Psoas muscle (tissue), 8 donors: ENCODE results near the gene GCM1. TPM values are rescaled to one million over a fixed set of nuclear protein-coding genes. Genes with fewer than 3 reads are reported as not detected.

Source experiments
- ATAC-seq, 4 donors: fragments of 200-7000 bp; cut with Tn5 transposase; one replicate each; pipeline ENCODE4 v1.9.1; 2020; ENCODE audit warnings: moderate library complexity in 3 of 4, mild to moderate bottlenecking in 2 of 4
- DNase-seq, 2 donors: peaks; one replicate each; pipeline ENCODE4 v3.0.0-alpha.2; 2020
- H3K27ac ChIP-seq: fragments of 200-600 bp; one replicate; pipeline ENCODE4 v1.8.0; 2022
- H3K27me3 ChIP-seq, 3 donors: fragments of 200-600 bp in 1 of 3; one replicate each; pipeline versions ENCODE4 v1.6.1 to v1.8.0; 2013 to 2022; ENCODE audit warnings: low read length in 2 of 3, mild to moderate bottlenecking in 2 of 3, moderate library complexity in 1 of 3; ENCODE audit not compliant: insufficient read depth in 3 of 3
- H3K36me3 ChIP-seq, 2 donors: fragments of 200-600 bp in 1 of 2; one replicate each; pipeline versions ENCODE4 v1.6.1 to v1.8.0; 2013 to 2022; ENCODE audit warnings: low read depth in 1 of 2, mild to moderate bottlenecking in 1 of 2, moderate library complexity in 1 of 2; ENCODE audit not compliant: insufficient read depth in 1 of 2
- H3K4me1 ChIP-seq: fragments of 200-600 bp; one replicate; pipeline ENCODE4 v1.8.0; 2022
- H3K4me3 ChIP-seq: fragments of 200-600 bp; one replicate; pipeline ENCODE4 v1.8.0; 2022; ENCODE audit warnings: mild to moderate bottlenecking
- H3K9me3 ChIP-seq: fragments of 200-600 bp; one replicate; pipeline ENCODE4 v1.8.0; 2022
- WGBS, 3 donors: extraction: QIAGEN DNeasy Blood & Tissue Kit; methylation state at CpG; one replicate each; pipeline versions ENCODE4 v1.1.6 to v1.1.7; 2013; 5-methylcytosine and 5-hydroxymethylcytosine counted together
- intact Hi-C, 2 donors: fragments of 100-400 bp; cut with DNase I; formaldehyde crosslinking; loops; one replicate each; pipeline versions ENCODE4 v1.11.0 to v1.14.2; 2022
- polyA plus RNA-seq, 3 donors: library from polyadenylated mRNA; stranded (reverse); fragments of 200-250 nt; gene quantifications; one replicate each; pipeline ENCODE4 v1.2.3, GENCODE V29; 2013
- total RNA-seq, 4 donors: library from RNA; stranded (reverse); fragmentation: NEBNext Ultra II Directional in 2 of 4; extraction: Animal tissue kit (Norgen Biotek cat#: 25700) in 2 of 4; gene quantifications; one replicate each; pipeline versions ENCODE4 v1.2.1 to v1.2.4, GENCODE V29; 2021 to 2023
- TF ChIP-seq, protein P1 (sequence below): fragments of 200-600 bp; IDR thresholded peaks from one replicate; pipeline ENCODE4 v1.8.0; 2022; ENCODE audit warnings: antibody characterized with exemption
- donor health status: healthy with polysubstance abuse.
- donor health status: DM: no; HTN: no; CAD: no; lungs with moderate emphysema.
- donor health status: Bipolar disorder and iron deficiency.
- donor health status: healthy.
- donor health status: DM: yes; HTN: yes; CAD: no.
- donor health status: DM: no; HTN: no; CAD: no.
- donor health status: DM: no; HTN: no; CAD: no.
- donor health status: DM: yes; HTN: yes; CAD: no.

The GCM1 gene
- total and polyA plus RNA-seq, 7 donors = not detected

DNA sequence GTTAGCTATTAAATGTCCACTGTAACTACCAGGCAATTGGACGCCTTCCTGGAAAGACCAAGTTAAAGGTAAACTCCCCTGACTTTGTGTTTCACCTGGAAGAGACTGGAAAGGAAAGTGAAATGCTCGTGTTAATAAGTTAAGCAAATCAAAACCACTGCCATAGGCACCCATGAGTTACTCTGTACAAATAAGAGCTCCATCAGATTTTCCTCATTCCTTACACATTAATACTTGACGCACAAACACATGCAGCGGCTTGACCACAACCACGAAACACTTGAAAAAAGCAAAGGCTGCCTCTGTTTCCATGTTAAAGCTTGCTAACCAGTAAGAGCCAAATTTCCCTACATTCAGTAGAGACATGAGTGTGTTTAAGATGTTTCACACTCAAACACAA, 19.8 kb downstream of the GCM1 start:
- TF ChIP-seq, protein P1, sequence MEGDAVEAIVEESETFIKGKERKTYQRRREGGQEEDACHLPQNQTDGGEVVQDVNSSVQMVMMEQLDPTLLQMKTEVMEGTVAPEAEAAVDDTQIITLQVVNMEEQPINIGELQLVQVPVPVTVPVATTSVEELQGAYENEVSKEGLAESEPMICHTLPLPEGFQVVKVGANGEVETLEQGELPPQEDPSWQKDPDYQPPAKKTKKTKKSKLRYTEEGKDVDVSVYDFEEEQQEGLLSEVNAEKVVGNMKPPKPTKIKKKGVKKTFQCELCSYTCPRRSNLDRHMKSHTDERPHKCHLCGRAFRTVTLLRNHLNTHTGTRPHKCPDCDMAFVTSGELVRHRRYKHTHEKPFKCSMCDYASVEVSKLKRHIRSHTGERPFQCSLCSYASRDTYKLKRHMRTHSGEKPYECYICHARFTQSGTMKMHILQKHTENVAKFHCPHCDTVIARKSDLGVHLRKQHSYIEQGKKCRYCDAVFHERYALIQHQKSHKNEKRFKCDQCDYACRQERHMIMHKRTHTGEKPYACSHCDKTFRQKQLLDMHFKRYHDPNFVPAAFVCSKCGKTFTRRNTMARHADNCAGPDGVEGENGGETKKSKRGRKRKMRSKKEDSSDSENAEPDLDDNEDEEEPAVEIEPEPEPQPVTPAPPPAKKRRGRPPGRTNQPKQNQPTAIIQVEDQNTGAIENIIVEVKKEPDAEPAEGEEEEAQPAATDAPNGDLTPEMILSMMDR = no peak
- H3K4me3 ChIP-seq = no peak overlapping the region
- no peaks in the 10 kb centered on the region for H3K36me3 ChIP-seq
- H3K27ac ChIP-seq = no peak overlapping the region
- no peak for ATAC-seq
- H3K4me1 ChIP-seq = no peaks in the 10 kb centered on the region
- no peaks in the 10 kb centered on the region for H3K9me3 ChIP-seq
- DNase-seq = no peak
- H3K27me3 ChIP-seq = peaks cover 0 to 15% (median 0%) of the 10 kb centered on the region in 3 donors
- 88 to 91% (median 89%) methylated on average over 5 of the region's 5 CpGs for WGBS, 3 donors
- intact Hi-C loops = no loop called here

DNA sequence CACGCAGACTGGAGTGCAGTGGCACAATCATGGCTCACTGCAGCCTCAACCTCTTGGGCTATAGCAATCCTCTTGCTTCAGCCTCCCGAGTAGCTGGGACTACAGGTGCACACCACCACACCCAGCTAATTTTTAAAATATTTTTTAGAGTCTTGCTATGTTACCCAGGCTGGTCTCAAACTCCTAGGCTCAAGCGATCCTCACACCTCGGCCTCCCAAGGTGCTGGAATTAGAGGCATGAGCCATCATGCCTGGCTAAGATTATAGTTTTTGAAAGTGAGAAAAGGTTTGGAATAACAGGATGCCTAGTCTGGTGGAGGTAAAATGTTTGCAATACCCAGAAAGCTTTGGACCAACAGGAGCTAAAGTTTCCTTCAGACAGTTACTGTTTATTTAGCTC, 23.4 kb downstream of the GCM1 start:
- DNase-seq = no peak
- Histone ChIP-seq H3K9me3 (no peaks in the 10 kb centered on the region), H3K4me1 (no peaks in the 10 kb centered on the region), H3K27ac (no peak overlapping the region), H3K27me3 (peaks cover 0 to 15% (median 0%) of the 10 kb centered on the region in 3 donors), H3K4me3 (no peak overlapping the region), H3K36me3 (no peaks in the 10 kb centered on the region)
- ATAC-seq = no peak
- TF ChIP-seq, protein P1 = no peak
- intact Hi-C loops = no loop called here
- 77 to 89% (median 81%) methylated on average over 4 of the region's 4 CpGs for WGBS, 3 donors

DNA sequence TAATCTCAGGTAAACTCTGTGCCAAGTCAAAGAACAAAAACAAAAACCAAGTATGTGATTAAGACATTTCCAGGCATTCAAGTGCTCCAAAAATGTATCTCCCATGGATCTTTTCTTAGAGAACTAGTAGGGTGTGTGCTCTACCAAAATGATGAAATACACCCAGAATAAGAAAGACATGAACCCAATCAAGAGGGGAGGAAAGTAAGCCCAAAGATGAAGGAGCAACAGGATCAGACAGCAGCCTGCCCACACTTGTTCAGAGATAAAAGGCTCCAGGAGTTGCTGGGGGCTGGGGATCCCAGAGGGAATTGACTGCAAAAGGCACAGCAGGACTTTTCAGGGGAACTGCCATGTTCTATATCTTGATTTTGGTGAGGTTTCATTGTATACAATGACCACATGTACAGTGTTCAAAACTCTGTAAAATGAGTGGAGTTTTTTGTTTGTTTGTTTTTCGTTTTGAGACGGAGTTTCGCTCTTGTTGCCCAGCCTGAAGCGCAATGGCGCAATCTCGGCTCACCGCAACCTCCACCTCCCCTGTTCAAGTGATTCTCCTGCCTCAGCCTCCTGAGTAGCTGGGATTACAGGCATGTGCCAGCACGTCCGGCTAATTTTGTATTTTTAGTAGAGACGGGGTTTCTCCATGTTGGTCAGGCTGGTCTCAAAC, 24.4 kb downstream of the GCM1 start:
- H3K4me3 ChIP-seq = no peak overlapping the region
- DNase-seq (no peak), ATAC-seq (no peak)
- intact Hi-C loops = no loop called here
- TF ChIP-seq, protein P1 = no peak
- H3K36me3 ChIP-seq = no peaks in the 10 kb centered on the region
- no peaks in the 10 kb centered on the region for H3K4me1 ChIP-seq
- no peak overlapping the region for H3K27ac ChIP-seq
- H3K27me3 ChIP-seq = peaks cover 0 to 15% (median 0%) of the 10 kb centered on the region in 3 donors
- H3K9me3 ChIP-seq = no peaks in the 10 kb centered on the region
- WGBS, 3 donors = 93 to 96% (median 93%) methylated on average over 10 of the region's 10 CpGs

DNA sequence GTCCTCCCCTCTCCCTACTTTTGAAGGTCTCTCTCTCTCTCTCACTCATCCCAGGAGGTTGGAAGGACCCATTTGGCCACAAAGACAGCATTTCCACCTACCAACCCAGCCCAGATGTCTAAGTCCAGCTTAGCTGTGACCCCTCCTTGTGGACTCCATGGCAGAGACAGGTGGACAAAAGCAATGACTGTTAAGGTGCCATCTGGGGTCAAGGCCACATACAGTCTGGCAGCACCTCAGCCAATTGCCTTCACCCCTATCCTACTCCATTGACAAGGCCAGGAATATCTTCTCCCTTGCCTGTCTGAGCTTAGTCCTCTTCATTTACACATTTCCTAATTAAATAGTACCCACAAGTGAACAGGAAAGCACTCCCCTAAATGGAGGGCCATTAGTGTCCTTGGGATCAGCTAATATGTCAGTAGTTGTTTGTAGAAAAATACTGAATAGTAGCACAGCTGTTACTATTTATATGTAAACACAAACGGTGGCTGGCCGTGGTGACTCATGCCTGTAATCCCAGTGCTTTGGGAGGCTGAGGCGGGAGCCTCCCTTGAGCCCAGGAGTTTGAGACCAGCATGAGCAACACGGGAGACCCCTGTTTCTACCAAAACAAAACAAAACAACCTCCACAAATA, 28.8 kb downstream of the GCM1 start:
- DNase-seq (no peak), ATAC-seq (no peak)
- no peak overlapping the region for H3K4me3 ChIP-seq
- no peaks in the 10 kb centered on the region for H3K4me1 ChIP-seq
- H3K27me3 ChIP-seq = no peaks in the 10 kb centered on the region
- no peak overlapping the region for H3K27ac ChIP-seq
- WGBS, 3 donors = 20 to 35% (median 26%) methylated on average over 4 of the region's 4 CpGs
- intact Hi-C loops = no loop called here
- H3K36me3 ChIP-seq = no peaks in the 10 kb centered on the region
- TF ChIP-seq, protein P1 = no peak
- no peaks in the 10 kb centered on the region for H3K9me3 ChIP-seq
